NCI-H1048 (cell line): Measurements from ENCODE around the gene ARHGEF33.

Experiments used
- DNase-seq: peaks from one replicate; lab custom pipeline; 2025; lab: John Stamatoyannopoulos, UW

The ARHGEF33 gene

DNA sequence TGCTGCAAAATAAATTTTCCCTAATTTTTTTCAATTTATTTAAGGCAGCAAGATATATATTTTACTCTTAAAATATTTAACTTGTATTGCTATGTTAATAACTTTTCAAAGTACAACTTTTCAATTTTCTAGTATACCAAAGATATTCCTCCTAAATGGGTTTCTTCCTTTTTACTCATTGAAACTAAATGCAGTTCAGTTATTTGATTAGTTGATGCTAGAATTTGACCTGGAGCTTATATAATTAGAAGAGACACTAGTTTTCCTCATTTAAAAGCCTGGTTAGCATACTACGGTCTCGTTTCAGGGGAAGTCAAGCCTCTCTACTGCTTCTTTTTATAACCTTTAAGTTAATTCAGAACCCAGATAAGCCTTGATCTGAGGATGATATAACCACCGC is at the start of gene ARHGEF33:
Gene ARHGEF33 (plus strand): TSS at position 301 of the 400 bp plus-strand sequence. CDS start 29,573 bp downstream, outside the sequence.
- no peak for DNase-seq

DNA sequence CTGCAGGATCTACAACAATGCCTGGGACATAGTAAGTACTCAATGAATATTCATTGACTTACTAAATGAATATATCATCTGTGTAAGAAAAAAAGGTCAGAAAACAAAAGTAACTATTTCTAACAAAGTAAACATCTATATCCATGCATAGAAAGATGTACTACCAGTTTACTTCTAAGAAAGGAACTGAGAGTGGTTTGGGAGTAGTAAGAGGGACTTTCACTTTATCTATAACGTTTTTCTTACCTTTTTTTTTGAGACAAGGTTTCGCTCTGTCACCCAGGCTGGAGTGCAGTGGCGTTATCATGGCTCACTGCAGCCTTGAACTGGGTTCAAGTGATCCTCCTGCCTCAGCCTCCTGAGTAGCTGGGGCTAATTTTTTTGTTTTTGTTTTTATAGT is 39.6 kb upstream of the ARHGEF33 start:
- DNase-seq: no peak

DNA sequence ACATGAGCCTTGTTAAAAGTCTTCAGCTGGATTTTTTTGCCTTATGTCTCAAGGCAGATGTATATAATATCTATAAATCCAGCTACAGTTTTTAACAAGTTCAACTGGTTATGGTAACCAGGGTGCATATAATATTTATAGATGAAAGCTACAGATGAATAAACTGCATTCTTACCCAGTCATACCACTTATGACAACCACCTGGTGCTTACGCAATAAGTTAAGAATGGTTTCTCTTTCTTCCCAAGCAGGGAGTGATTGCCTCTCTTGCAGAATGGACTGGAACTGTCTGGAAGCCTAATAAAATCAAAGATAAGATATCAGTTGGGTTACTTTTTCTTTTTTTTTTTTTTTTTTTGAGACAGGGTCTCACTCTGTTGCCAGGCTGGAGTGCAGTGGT is 33.5 kb upstream of the ARHGEF33 start:
- DNase-seq: no peak

DNA sequence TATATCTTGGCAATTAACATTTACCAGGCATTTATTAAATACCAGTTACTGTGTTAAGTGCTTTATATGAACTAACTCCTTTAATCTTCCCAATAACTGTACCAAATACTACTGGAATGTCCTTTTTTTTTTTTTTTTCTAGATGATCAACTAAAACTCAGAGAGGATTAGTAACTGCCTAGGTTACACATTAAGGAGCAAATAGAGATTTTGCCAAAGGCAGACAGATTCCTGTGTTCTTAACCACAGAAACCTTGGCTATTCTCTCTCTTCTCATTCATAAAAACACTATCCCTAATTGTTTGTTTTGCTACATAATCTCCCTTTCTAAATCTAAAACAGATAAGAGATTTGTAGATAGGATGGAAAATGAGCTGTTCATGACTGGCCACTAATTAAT is 27.2 kb upstream of the ARHGEF33 start:
- DNase-seq: no peak

DNA sequence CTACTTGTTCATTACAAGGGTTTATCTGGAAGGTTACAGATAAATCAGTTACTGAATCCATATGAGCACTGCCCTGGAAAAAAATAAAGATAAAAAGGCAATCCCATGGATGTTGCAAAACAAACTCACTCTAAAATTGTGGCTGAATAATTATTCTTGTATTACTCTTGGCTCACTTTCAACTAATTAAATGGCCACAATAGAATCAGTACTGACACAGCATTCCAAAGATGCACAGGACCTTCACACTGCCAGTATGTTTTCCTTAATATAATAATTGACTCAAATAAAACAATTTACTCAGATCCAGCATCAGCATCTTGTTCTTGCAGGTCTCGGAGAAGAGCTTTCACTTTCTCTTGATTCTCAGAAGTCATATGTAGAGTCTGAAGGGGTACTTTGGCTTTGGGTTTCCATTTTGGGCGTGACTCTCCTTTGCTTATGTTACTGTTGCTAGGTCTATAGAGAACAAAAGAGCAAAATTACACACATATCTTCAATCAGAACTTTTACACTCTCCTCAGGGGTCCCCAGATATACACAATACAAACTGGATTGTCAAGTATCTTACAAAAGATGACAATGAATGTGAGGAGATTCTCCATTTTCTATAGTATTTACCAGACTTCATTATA is 26.5 kb upstream of the ARHGEF33 start:
- no peak for DNase-seq

DNA sequence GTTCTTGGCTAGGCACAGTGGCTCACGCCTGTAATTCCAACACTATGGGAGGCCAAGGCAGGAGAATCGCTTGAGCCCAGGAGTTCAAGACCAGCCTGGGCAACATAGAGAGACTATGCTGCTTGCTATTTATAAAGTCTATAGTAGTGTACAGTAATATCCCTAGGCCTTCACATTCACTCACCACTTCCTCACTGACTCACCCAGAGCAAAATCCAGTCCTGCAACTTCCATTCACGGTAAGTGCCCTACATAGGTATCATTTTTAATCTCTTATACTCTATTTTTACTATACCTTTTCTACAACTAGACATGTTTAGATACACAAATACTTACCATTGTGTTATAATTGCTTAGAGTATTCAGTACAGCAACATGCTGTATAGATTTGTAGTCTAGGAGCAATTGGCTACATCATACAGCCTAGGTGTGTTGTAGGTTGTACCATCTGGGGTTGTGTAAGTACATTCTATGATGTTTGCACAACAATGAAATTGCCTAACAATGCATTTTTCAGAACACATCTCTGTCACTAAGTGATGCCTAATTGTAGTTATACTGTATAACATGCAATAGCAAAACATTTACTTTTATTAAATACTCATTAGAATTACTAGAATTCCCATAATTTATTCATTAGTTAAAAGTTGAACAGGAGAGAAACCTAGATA is 22.8 kb upstream of the ARHGEF33 start:
- DNase-seq: no peak

DNA sequence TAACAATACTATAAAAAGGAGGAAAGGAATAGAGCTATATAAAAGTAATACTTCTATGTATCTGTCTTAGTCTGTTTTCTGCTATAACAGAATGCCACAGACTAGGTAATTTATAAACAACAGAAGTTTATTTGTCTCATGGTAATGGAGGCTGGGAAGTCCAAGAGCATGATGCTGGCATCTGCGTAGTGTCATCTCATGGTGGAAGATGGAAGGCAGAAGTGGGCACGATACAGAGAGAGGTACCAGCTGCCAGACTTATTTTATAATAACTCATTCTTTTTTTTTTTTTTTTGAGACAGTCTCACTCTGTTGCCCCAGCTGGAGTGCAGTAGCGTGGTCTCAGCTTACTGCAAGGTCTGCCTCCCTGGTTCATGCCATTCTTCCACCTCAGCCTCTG is 18.2 kb upstream of the ARHGEF33 start:
- DNase-seq: no peak

DNA sequence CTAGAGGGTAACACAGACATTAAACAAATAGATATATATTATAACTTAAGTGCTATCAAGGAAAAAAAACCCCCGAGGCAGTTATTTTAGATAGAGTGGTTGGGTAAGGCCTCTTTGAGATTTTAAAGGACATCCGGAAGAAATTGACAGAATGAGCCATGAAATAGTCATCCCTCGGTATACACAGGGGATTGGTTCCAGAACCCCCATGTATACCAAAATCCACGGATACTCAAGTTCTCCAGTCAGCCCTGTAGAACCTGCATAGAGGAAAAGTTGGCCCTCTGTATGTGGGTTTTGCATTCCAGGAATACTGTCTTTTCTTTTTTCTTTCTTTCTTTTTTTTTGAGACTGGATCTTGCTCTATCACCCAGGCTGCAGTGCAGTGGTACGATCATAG is 15.9 kb upstream of the ARHGEF33 start:
- DNase-seq: no peak

DNA sequence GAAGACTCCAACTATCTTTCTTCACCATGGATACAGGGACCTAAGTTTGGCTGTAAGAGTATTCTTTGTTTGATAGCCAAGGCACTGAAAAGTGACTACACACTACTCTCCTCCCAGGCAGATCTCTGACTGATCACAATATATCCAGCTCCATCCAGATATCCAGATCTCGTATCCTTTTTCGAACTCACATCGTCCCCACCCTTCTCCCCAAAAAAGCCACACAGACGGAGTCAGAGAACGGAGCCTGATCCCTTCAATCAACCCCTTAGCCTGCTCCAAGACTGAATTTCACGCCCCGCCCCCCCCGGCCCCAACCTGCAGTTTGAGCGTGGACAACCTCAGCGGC is 14.5 kb upstream of the ARHGEF33 start:
- no peak for DNase-seq

DNA sequence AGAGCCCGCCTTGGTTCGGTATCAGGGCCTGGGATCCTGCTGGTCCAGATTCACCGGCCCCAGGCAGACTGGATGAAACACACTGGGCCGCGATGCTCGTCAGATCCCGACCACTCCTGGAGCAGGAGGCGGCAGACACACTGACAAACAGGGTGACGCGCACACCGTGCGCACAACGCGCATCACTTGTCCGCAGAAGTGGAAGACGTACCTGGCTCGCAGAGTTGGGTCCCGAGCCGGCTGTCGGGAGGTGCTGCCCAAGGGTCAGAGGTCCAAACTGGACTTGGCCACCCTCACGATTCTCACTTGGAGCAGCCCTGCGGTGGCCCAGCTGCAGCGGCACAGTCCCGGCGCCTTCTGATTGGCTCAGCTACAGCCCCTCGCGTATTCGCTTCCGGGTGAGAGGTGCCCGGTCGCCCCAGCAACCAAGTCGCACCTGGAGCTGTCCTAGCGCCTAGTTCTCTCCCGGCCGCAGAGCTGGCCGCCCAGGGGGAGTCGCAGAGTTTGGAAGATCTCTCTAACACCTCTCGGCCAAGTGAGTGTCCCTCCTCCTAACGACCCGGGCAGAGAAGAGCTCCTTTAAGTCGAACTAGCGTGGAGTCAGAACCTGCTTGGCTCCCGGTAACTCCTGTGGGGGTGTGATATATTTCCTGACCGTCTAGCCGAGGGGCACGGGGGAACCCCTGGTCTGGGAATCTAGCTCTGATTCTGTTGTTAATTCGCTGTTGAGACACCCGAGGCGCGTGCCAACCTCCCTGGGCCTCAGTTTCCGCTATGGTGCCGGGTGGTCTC is 13.9 kb upstream of the ARHGEF33 start, which contains the start of the genes DHX57 and MORN2:
Gene DHX57 (minus strand): TSS at position 359 of the 792 bp plus-strand sequence. CDS start 7,529 bp downstream, outside the sequence.
Gene MORN2 (plus strand): TSS at position 401 of the 792 bp plus-strand sequence.
- peak; percentile 15 for DNase-seq

DNA sequence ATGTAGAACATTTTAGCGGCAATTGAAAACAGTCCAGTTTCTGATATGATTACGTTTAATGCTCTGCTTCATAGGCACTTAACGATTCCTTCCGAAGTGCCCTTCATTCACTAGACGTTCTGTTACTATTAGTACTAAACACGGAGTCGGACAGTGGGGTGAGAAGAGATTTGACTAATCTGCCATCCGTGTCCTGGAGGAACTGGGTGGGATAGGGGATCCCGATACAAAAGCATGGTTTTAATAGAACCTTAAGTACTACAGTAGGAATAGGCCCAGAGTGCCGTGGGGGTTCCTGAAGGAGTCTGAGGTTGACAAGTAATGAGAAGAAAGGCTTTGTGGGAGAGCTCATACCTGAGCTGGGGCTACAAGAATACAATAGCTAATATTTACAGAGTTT is 13.3 kb upstream of the ARHGEF33 start:
- DNase-seq: no peak

DNA sequence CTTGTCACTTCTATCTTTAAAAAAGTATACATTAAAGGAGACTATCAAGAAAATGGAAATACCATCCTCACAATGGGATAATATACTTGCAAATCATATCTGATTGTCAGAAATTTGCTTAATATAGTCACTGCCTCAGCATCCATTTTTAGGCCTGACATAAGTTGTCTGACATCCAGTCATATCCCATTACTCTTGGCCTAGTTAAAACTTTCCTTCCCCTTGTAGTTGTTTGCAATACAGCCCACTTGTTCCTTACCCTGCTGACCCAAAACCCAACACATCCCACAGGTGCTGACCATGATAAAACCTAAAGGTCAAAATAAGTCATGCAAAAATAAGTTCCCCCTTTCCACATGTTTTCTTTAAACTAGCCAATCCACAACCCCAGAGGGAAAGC is 3.6 kb upstream of the ARHGEF33 start:
- DNase-seq: no peak

DNA sequence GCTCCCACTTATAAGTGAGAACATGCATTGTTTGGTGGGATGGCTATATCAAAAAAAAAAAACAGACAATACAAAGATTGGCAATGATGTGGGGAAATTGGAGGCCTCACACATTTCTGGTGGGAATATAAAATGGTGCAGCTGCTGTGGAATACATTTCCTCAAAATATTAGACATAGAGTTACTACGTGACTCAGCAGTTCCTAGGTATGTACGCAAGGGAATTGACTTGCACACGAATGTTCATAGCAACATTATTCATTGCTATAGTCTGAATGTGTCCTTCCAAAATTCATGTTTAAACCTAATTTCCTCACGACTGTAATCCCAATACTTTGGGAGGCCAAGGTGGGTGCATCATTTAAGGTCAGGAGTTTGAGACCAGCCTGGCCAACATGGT is 2.3 kb upstream of the ARHGEF33 start:
- DNase-seq: no peak

DNA sequence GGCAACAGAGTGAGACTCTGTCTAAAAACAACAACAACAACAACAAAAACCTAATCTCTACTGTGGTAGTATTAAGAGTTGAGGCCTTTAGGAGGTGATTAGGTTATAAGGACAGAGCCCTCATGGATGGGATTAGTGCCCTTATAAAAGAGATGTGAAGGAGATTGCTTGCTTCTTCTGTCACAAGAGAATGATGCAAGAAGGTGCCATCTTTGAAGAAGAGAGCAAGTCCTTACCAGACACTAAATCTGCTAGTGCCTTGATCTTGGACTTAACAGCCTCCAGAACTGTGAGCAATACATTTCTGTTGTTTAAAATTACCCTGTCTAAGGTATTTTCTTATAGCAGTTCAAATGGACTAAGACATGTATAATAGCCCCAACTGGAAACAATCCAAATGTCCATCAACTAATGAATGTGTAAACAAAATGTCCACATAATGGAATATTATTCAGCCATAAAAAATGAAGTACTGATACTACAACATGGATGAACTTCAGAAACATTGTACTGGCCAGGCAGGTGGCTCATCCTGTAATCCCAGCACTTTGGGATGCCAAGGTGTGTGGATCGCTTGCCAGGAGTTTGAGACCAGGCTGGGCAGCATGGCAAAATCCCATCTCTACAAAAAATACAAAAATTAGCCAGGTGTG is 1.6 kb upstream of the ARHGEF33 start:
- no peak for DNase-seq

DNA sequence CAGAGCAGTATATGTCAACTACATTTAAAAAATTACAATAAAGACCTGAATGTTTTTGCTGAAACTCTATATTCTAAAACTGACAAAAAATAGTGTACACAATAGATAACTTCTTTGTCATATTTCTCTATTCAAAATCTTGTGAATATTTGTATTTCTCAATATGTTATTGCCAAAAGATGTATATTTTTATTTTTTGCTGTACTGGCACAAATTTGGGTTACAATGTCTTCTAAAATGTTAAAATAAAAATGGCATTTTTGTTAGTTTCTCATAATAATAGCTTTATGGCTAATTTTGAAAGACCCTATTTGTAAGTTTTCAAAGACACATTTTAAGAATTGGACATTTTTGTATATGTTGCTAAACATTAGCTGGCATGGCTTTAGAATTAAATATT is 630 bp upstream of the ARHGEF33 start:
- DNase-seq: no peak

DNA sequence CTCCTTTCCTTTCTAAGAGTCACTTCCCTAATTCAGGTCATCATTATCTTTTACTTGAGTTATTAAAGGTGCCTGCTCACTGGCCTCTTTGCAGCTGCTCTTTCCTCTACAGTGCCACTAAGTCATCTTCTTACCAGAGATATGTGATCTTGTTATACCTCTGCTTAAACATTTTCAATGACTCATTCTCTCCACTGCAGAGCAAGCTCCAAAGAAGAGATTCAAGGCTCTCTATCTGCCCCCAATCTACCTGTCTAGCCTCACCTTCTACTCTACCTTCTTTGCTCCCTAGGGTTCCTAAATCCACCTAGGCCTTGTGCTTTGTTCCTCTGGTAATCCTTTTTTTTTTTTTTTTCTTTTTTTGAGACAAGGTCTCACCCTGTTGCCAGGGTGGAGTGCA is 3.1 kb downstream of the ARHGEF33 start:
- DNase-seq: no peak

DNA sequence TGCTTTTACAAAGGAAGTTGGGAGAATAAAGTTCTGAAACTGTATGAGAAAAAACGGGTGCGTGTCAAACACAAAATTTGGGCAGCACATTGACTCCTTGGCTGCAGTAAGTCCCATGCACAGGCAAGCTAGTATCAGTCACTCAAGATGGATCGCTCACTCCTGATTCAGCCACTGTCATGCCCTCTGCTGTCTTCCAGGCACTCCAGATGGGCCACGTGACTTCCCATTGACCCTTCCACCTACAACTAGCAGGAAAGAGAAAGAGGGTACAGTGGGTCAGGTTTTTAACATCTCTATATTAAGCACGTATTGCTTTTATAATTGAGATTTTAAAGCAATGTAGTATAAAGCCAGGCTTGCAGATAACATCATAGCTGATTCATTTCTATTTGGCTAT is 8.6 kb downstream of the ARHGEF33 start:
- no peak for DNase-seq

DNA sequence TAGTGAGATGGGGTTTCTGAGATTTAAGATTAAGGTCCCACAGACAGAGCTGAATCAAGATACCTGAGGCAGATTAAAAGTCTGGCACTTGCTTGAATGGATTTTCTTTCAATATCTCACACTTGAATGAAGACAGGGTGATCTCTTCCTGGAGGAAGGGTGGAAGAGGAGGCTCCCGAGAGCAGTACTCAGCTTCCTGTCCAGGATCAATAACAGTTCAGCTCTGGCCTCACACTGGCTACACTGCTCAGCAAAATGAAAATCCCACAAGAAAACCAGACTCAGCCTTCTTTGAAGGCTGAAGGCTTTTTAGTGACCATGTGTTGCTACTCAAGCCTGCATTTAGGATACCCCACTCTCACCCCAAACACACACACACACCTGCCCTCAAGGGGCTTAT is 11.1 kb downstream of the ARHGEF33 start:
- no peak for DNase-seq

DNA sequence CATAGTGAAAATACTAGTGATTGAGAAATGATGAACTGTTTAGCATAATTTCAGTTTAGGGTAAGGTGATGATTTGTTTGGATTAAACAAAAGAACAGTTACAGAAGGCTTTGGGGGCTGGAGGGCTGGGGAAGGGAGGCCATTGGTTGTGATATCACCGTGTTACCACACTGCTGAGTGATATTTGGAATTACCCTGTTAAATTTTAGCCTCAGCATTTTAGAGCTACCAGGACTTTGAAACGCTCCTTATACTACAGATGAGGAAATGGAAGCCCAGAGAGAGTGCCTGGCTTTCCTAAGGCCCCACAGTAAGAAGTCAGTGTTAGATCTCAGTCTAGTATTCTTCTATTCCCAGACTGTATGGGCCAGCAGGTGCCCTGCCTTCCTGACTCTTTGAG is 15.6 kb downstream of the ARHGEF33 start:
- no peak for DNase-seq

DNA sequence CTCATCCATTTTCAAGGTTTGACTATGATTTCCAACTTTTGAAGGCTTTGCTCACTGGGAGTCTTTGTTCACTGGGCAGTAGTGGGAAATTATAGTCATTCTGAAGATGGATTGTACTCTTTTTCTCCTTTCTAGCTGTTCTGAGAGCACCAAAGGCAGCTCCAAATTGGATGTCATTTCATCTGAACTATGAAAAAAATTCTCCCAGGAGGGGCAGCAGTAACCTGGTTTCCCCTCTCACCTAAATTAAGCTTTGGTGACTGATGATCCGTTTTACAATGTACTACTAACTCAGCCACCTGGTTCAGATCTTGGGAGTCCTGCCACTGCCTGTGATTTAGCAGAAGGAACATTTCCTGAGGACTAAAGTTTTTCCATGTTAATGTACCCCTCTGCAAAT is 17.6 kb downstream of the ARHGEF33 start:
- no peak for DNase-seq

DNA sequence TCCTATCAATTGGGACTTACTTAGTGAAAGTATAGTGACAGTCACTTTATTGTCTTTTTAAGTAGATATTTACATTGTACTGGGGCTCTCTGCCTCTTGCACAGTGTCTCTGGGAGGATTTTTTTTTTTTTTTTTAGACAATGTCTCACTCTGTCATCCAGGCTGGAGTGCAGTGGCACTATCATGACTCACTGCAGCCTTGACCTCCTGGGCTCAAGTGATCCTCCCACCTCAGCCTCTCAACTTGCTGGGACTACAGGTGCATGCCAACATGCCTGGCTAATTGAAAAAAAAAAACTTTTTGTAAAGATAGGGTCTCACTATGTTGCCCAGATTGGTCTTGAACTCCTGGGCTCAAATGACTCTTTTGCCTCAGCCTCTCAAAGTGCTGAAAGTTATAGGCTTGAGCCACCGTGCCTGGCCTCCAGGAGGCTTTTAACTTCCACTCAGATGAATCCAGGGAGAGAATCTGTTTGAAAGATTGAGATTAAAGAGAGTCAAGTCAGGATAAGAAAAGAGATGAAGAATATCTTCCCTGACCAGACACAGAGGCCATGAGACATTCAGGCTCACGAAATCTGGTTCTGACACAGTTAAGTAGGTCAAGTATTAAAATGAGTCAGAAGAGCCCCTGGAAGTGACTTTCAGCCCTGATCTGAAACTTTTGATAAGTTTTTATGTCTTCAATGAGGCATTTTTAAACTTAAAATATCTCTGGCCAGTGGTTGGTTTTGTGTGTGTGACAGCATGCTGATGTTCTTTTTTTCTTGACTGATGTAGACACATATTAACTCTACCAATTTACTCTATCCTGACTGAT is 18.3 kb downstream of the ARHGEF33 start:
- DNase-seq: no peak

DNA sequence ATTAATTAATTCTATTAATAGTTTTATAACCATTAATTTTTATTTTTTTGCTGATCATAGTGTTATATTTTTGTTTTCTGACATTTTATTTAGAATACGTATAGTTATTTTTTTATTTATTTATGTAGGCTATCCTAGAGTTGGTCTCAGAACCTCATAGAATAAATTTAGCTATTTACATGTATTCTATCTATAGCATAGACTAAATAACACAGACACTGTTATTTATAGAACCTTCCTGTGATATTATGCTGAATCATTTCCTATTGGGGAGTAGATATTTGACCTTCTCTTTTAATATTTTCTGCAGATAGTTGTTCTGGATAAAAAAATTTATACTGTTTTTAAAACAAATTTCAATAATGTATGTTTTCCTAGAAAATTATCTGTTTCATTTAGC is 20.2 kb downstream of the ARHGEF33 start:
- no peak for DNase-seq
